Right cardiac atrium (tissue), 5 donors: ENCODE measurements around the gene AGBL1. TPM values are rescaled to one million over a fixed set of nuclear protein-coding genes. Genes with fewer than 3 reads are reported as not detected.
A peak's percentile ranks its signal among the peaks of the same experiment; 100 is the strongest.

Source experiments
- ATAC-seq, 2 donors: fragments of 200-7000 bp; cut with Tn5 transposase; one replicate each; pipeline versions ENCODE4 v1.8.0 to v1.9.1; 2020; ENCODE audit warnings: moderate library complexity in 2 of 2, mild to moderate bottlenecking in 1 of 2
- DNase-seq, 3 donors: peaks; one replicate each; pipeline ENCODE4 v3.0.0-alpha.2; 2020
- H3K27ac ChIP-seq: one replicate; pipeline ENCODE4 v1.5.1; 2013; ENCODE audit warnings: mild to moderate bottlenecking, low read length, control low read depth, moderate library complexity
- H3K27me3 ChIP-seq: one replicate; pipeline ENCODE4 v1.6.1; 2013; ENCODE audit not compliant: control insufficient read depth, insufficient read depth
- H3K4me1 ChIP-seq: one replicate; pipeline ENCODE4 v1.6.1; 2013; ENCODE audit warnings: low read length; ENCODE audit not compliant: control insufficient read depth, insufficient read depth
- H3K4me3 ChIP-seq: one replicate; pipeline ENCODE4 v1.5.1; 2013; ENCODE audit warnings: low read length, control low read depth
- H3K9me3 ChIP-seq: one replicate; pipeline ENCODE4 v1.6.1; 2013; ENCODE audit warnings: low read length; ENCODE audit not compliant: control insufficient read depth
- WGBS: extraction: QIAGEN DNeasy Blood & Tissue Kit; methylation state at CpG from one replicate; pipeline ENCODE4 v1.1.7; 2013; 5-methylcytosine and 5-hydroxymethylcytosine counted together
- intact Hi-C, 4 donors: fragments of 100-400 bp; cut with DNase I; formaldehyde crosslinking; loops; one replicate each; pipeline versions ENCODE4 v1.11.0 to v1.14.0; 2022 to 2023
- polyA plus RNA-seq: library from polyadenylated mRNA; stranded (reverse); fragments of 200-250 nt; gene quantifications from one replicate; pipeline ENCODE4 v1.2.3, GENCODE V29; 2013
- total RNA-seq, 4 donors: library from RNA; stranded (reverse); fragmentation: NEBNext Ultra II Directional; extraction: Animal tissue kit (Norgen Biotek cat#: 25700); gene quantifications; one replicate each; pipeline ENCODE4 v1.2.1, GENCODE V29; 2021
- donor health status: healthy with polysubstance abuse.
- donor health status: DM: no; HTN: yes; CAD: no.
- donor health status: DM: no; HTN: no; CAD: no.
- donor health status: DM: no; HTN: yes; CAD: no; lungs with severe emphysema.
- donor health status: DM: yes; HTN: yes; CAD: no.

The AGBL1 gene
- total and polyA plus RNA-seq, 5 donors, result not detected

GRCh38 chr15:86136861-86137260 lies 57.2 kb downstream of the AGBL1 start:
- ATAC-seq, result no peak
- H3K4me3 ChIP-seq, result no peak overlapping the region
- intact Hi-C loops, result no loop called here
- no peak overlapping the region for H3K27ac ChIP-seq
- WGBS, result 82% methylated on average over 2 of the region's 2 CpGs
- no peaks in the 10 kb centered on the region for H3K9me3 ChIP-seq
- no peak for DNase-seq
- no peaks in the 10 kb centered on the region for H3K27me3 ChIP-seq
- H3K4me1 ChIP-seq, result peaks cover 2% of the 10 kb centered on the region

GRCh38 chr15:86138798-86139197 lies 59.1 kb downstream of the AGBL1 start:
- DNase-seq (no peak), ATAC-seq (no peak)
- intact Hi-C loops, result no loop called here
- no peak overlapping the region for H3K27ac ChIP-seq
- WGBS, result 68% methylated on average over 3 of the region's 3 CpGs
- no peaks in the 10 kb centered on the region for H3K27me3 ChIP-seq
- peaks cover 2% of the 10 kb centered on the region for H3K4me1 ChIP-seq
- no peaks in the 10 kb centered on the region for H3K9me3 ChIP-seq
- no peak overlapping the region for H3K4me3 ChIP-seq

GRCh38 chr15:86139828-86140227 lies 60.2 kb downstream of the AGBL1 start:
- Histone ChIP-seq H3K4me3 (no peak overlapping the region), H3K4me1 (peaks cover 2% of the 10 kb centered on the region), H3K9me3 (no peaks in the 10 kb centered on the region), H3K27me3 (no peaks in the 10 kb centered on the region), H3K27ac (no peak overlapping the region)
- WGBS, result 60% methylated on average over 9 of the region's 9 CpGs
- intact Hi-C loops, result no loop called here
- peak in 1 of 3 donors; percentile 30 for DNase-seq
- ATAC-seq, result no peak

GRCh38 chr15:86154705-86155104 lies 75.0 kb downstream of the AGBL1 start:
- DNase-seq (no peak), ATAC-seq (no peak)
- Histone ChIP-seq H3K9me3 (no peaks in the 10 kb centered on the region), H3K27me3 (no peaks in the 10 kb centered on the region), H3K27ac (no peak overlapping the region), H3K4me1 (no peaks in the 10 kb centered on the region), H3K4me3 (no peak overlapping the region)
- 33% methylated on average over 1 of the region's 1 CpG for WGBS
- intact Hi-C loops, result no loop called here

GRCh38 chr15:86155551-86155950 lies 75.9 kb downstream of the AGBL1 start:
- Histone ChIP-seq H3K27me3 (no peaks in the 10 kb centered on the region), H3K4me3 (no peak overlapping the region), H3K9me3 (no peaks in the 10 kb centered on the region), H3K27ac (no peak overlapping the region), H3K4me1 (no peaks in the 10 kb centered on the region)
- DNase-seq (no peak), ATAC-seq (no peak)
- 63% methylated on average over 3 of the region's 3 CpGs for WGBS
- intact Hi-C loops, result no loop called here

- intact Hi-C loops, result no loop called here
- Histone ChIP-seq H3K27me3 (no peaks in the 10 kb centered on the region), H3K4me3 (no peak overlapping the region), H3K9me3 (no peaks in the 10 kb centered on the region), H3K27ac (no peak overlapping the region), H3K4me1 (no peaks in the 10 kb centered on the region)
- ATAC-seq (peak in 1 of 2 donors; percentile 29), DNase-seq (no peak)
- WGBS, result 67% methylated on average over 6 of the region's 6 CpGs
Observed at GRCh38 chr15:86157606-86158293, 78.1 kb downstream of the AGBL1 start.

- Histone ChIP-seq H3K9me3 (no peaks in the 10 kb centered on the region), H3K4me1 (no peaks in the 10 kb centered on the region), H3K27me3 (no peaks in the 10 kb centered on the region), H3K27ac (no peak overlapping the region), H3K4me3 (no peak overlapping the region)
- WGBS, result 72% methylated on average over 3 of the region's 3 CpGs
- no peak for ATAC-seq
- DNase-seq, result no peak
- intact Hi-C loops, result no loop called here
Observed at GRCh38 chr15:86159468-86159867, 79.8 kb downstream of the AGBL1 start.

- no peak for ATAC-seq
- H3K4me3 ChIP-seq, result no peak overlapping the region
- no peaks in the 10 kb centered on the region for H3K4me1 ChIP-seq
- no peaks in the 10 kb centered on the region for H3K27me3 ChIP-seq
- no peaks in the 10 kb centered on the region for H3K9me3 ChIP-seq
- DNase-seq, result no peak
- H3K27ac ChIP-seq, result no peak overlapping the region
- intact Hi-C loops, result no loop called here
- 83% methylated on average over 5 of the region's 5 CpGs for WGBS
Observed at GRCh38 chr15:86161250-86161649, 81.6 kb downstream of the AGBL1 start.

GRCh38 chr15:86162172-86162591 lies 82.5 kb downstream of the AGBL1 start:
- H3K27ac ChIP-seq, result peak overlapping the region; percentile 65
- DNase-seq (peak; percentile 30 to 64 (median 52)), ATAC-seq (peak; percentile 78 to 82)
- WGBS, result 73% methylated on average over 2 of the region's 2 CpGs
- H3K27me3 ChIP-seq, result no peaks in the 10 kb centered on the region
- no peaks in the 10 kb centered on the region for H3K4me1 ChIP-seq
- intact Hi-C loops, result no loop called here
- no peak overlapping the region for H3K4me3 ChIP-seq
- no peaks in the 10 kb centered on the region for H3K9me3 ChIP-seq

- intact Hi-C loops, result no loop called here
- DNase-seq (no peak), ATAC-seq (no peak)
- no peaks in the 10 kb centered on the region for H3K4me1 ChIP-seq
- H3K9me3 ChIP-seq, result no peaks in the 10 kb centered on the region
- H3K27ac ChIP-seq, result peak overlapping the region; percentile 65
- no peak overlapping the region for H3K4me3 ChIP-seq
- no peaks in the 10 kb centered on the region for H3K27me3 ChIP-seq
- 76% methylated on average over 2 of the region's 2 CpGs for WGBS
Observed at GRCh38 chr15:86162641-86163040, 83.0 kb downstream of the AGBL1 start.

- Histone ChIP-seq H3K4me3 (no peak overlapping the region), H3K27me3 (no peaks in the 10 kb centered on the region), H3K4me1 (no peaks in the 10 kb centered on the region), H3K27ac (no peak overlapping the region), H3K9me3 (no peaks in the 10 kb centered on the region)
- intact Hi-C loops, result no loop called here
- no peak for DNase-seq
- WGBS, result 48% methylated on average over 2 of the region's 2 CpGs
- peak in 1 of 2 donors; percentile 8 for ATAC-seq
Observed at GRCh38 chr15:86163816-86164215, 84.1 kb downstream of the AGBL1 start.
